Measurements from ENCODE around the gene USP35. TPM values are rescaled to one million over a fixed set of nuclear protein-coding genes. Genes with fewer than 3 reads are reported as not detected.

Gene USP35
- total RNA-seq, 1 experiment from 2014 or later, result 8.5 TPM

DNA sequence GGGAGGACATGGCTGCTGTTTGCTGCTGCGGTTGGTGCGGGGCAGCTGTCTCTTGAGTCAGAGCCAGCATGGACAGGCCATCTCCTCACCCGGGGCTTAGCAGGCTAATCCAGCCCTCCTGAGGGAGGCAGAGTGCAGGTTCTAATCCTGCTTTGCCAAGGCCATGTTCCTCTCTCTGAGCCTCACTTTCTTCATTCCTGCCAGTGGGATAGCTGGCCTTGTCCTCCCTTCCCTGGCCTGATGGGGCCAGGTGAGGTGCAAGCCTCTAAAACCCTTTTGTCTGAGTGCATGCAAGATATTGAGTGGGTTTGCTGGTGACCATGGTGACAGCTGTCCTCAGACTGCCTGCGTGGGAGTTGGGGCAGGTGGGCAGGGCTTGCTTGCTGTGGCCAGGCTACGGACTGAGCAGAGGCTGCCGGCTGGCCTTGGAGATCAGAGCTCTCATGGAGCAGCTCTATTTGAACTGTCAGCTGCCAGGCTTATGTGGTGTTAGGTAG is 3.6 kb downstream of the USP35 start:
- Histone ChIP-seq H3K9ac (ENCODE audit: low read length) (no peak overlapping the region), H3K27ac (ENCODE audit: low read length) (no peak overlapping the region), H3K4me2 (ENCODE audit: low read length) (no peak overlapping the region), H3K4me1 (ENCODE audit: insufficient read depth, low read length) (peaks cover 28% of the 10 kb centered on the region), H3K9me2 (replicated peaks; ENCODE audit: low read length) (no peaks in the 10 kb centered on the region), H3K79me2 (ENCODE audit: low read length) (peaks cover 42% of the 10 kb centered on the region), H3K27me3 (ENCODE audit: low read length) (no peaks in the 10 kb centered on the region), H3F3A (ENCODE audit: low read length, unreplicated experiment) (no peaks in the 10 kb centered on the region), H3K4me3 (ENCODE audit: low read length) (no peak overlapping the region), H3K9me3 (ENCODE audit: low read length) (no peaks in the 10 kb centered on the region), H2AFZ (ENCODE audit: low read length) (no peak overlapping the region), H4K20me1 (ENCODE audit: low read length) (no peaks in the 10 kb centered on the region), H3K36me3 (ENCODE audit: low read depth, low read length) (no peaks in the 10 kb centered on the region)
- POLR2A ChIA-PET (ENCODE audit: unreplicated experiment), result no interaction called here
- no peak for TF ChIP-seq EZH2phosphoT487 (IDR thresholded peaks at IDR 0.05; ENCODE audit: borderline replicate concordance, low read length)
- TF ChIP-seq EZH2 (IDR thresholded peaks at IDR 0.05; ENCODE audit: low read length, unreplicated experiment), result no peak
- TF ChIP-seq, protein P1, sequence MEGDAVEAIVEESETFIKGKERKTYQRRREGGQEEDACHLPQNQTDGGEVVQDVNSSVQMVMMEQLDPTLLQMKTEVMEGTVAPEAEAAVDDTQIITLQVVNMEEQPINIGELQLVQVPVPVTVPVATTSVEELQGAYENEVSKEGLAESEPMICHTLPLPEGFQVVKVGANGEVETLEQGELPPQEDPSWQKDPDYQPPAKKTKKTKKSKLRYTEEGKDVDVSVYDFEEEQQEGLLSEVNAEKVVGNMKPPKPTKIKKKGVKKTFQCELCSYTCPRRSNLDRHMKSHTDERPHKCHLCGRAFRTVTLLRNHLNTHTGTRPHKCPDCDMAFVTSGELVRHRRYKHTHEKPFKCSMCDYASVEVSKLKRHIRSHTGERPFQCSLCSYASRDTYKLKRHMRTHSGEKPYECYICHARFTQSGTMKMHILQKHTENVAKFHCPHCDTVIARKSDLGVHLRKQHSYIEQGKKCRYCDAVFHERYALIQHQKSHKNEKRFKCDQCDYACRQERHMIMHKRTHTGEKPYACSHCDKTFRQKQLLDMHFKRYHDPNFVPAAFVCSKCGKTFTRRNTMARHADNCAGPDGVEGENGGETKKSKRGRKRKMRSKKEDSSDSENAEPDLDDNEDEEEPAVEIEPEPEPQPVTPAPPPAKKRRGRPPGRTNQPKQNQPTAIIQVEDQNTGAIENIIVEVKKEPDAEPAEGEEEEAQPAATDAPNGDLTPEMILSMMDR (conservative IDR thresholded peaks at IDR 0.05; ENCODE audit: low read depth, low read length), result no peak
- CTCF ChIA-PET, result no interaction called here
- BruUV-seq (replicated peaks), result no TSS peak
- intact Hi-C loops (cut with micrococcal nuclease), result no loop called here
- no peak for DNase-seq
- no peak for ATAC-seq

DNA sequence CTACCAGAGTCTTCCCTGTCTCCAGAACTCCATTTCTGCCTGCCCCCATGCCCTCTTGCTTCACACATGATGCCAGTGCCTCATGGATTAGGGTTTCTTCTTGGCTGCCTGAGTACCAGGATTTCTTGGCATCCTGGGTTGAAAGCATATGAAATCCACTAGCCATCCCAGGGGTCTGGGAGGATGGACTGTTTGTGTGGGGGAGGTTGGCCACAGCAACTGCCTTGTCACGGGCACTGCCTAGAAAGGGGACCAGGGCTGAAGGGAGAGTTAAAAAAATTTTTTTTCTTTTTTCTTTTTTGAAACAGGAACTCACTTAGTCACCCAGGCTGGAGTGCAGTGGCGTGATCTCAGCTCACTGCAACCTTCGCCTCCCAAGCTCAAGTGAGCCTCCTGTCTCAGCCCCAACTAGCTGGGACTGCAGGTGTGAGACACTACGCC is 4.2 kb downstream of the USP35 start:
- Histone ChIP-seq H3K9me2 (replicated peaks; ENCODE audit: low read length) (no peaks in the 10 kb centered on the region), H3K4me3 (ENCODE audit: low read length) (no peak overlapping the region), H3K9me3 (ENCODE audit: low read length) (no peaks in the 10 kb centered on the region), H2AFZ (ENCODE audit: low read length) (no peak overlapping the region), H3K79me2 (ENCODE audit: low read length) (peaks cover 36% of the 10 kb centered on the region), H3K27ac (ENCODE audit: low read length) (no peak overlapping the region), H3F3A (ENCODE audit: low read length, unreplicated experiment) (no peaks in the 10 kb centered on the region), H3K36me3 (ENCODE audit: low read depth, low read length) (no peaks in the 10 kb centered on the region), H3K27me3 (ENCODE audit: low read length) (no peaks in the 10 kb centered on the region), H4K20me1 (ENCODE audit: low read length) (no peaks in the 10 kb centered on the region), H3K9ac (ENCODE audit: low read length) (no peak overlapping the region), H3K4me1 (ENCODE audit: insufficient read depth, low read length) (peaks cover 24% of the 10 kb centered on the region), H3K4me2 (ENCODE audit: low read length) (no peak overlapping the region)
- BruUV-seq (replicated peaks), result no TSS peak
- DNase-seq, result no peak
- CTCF ChIA-PET, result no interaction called here
- TF ChIP-seq EZH2phosphoT487 (IDR thresholded peaks at IDR 0.05; ENCODE audit: borderline replicate concordance, low read length) (no peak), EZH2 (IDR thresholded peaks at IDR 0.05; ENCODE audit: low read length, unreplicated experiment) (no peak)
- TF ChIP-seq, protein P1 (conservative IDR thresholded peaks at IDR 0.05; ENCODE audit: low read depth, low read length), result no peak
- ATAC-seq, result no peak
- POLR2A ChIA-PET (ENCODE audit: unreplicated experiment), result no interaction called here
- intact Hi-C loops (cut with micrococcal nuclease), result no loop called here

DNA sequence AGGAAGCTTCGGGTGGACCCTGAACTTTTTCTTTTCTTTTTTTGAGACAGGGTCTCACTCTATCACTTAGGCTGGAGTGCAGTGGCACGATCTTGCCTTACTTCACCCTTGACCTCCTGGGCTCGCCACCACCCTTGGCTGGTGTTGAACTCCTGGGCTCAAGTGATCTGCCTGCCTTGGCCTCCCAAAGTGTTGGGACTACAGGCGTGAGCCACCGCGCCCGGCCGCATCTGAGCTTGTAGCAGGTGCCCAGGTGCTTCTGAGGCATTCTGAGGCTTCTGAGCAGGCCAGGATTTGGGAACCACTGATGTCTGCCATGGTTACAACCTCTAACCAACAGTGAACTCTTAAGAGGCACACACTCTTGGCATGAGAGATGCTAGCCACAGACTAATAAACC is 5.1 kb downstream of the USP35 start:
- BruUV-seq (replicated peaks), result no TSS peak

More for the DNA sequence above, 5.1 kb downstream of the USP35 start:
- Histone ChIP-seq H3K4me1 (ENCODE audit: insufficient read depth, low read length) (peaks cover 24% of the 10 kb centered on the region), H3K4me2 (ENCODE audit: low read length) (no peak overlapping the region), H2AFZ (ENCODE audit: low read length) (no peak overlapping the region), H3K9me3 (ENCODE audit: low read length) (no peaks in the 10 kb centered on the region), H3K9me2 (replicated peaks; ENCODE audit: low read length) (no peaks in the 10 kb centered on the region), H3F3A (ENCODE audit: low read length, unreplicated experiment) (no peaks in the 10 kb centered on the region), H3K4me3 (ENCODE audit: low read length) (no peak overlapping the region), H3K27ac (ENCODE audit: low read length) (no peak overlapping the region), H4K20me1 (ENCODE audit: low read length) (no peaks in the 10 kb centered on the region), H3K79me2 (ENCODE audit: low read length) (peaks cover 33% of the 10 kb centered on the region), H3K36me3 (ENCODE audit: low read depth, low read length) (no peaks in the 10 kb centered on the region), H3K9ac (ENCODE audit: low read length) (no peak overlapping the region), H3K27me3 (ENCODE audit: low read length) (no peaks in the 10 kb centered on the region)
- ChIA-PET CTCF (no interaction called here), POLR2A (ENCODE audit: unreplicated experiment) (no interaction called here)
- TF ChIP-seq EZH2phosphoT487 (IDR thresholded peaks at IDR 0.05; ENCODE audit: borderline replicate concordance, low read length), result no peak
- TF ChIP-seq, protein P1 (conservative IDR thresholded peaks at IDR 0.05; ENCODE audit: low read depth, low read length), result no peak
- TF ChIP-seq EZH2 (IDR thresholded peaks at IDR 0.05; ENCODE audit: low read length, unreplicated experiment), result no peak
- intact Hi-C loops (cut with micrococcal nuclease), result no loop called here
- DNase-seq, result no peak
- no peak for ATAC-seq
